UCSD-AML1 (cell line): ENCODE results near the gene C10orf95.
"Not testable (repeated sequence)": the region's sequence is repeated elsewhere in the genome, so short reads cannot be mapped to it uniquely, and the experiment has no call there.

Experiments
- DNase-seq: peaks from one replicate; lab custom pipeline; 2025; ENCODE audit not compliant: unreplicated experiment; lab: John Stamatoyannopoulos, UW

The C10orf95 gene, protein sequence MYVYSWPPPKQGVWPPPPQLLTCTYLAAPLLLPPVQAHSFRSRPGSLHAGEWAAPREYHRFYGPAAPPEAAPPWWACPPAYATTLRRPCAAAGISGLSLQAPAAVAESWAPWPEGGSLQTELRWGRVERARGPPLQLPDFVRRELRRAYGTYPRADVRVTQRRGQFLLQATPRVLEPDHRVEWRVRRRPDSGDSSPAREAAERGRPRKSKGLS

DNA sequence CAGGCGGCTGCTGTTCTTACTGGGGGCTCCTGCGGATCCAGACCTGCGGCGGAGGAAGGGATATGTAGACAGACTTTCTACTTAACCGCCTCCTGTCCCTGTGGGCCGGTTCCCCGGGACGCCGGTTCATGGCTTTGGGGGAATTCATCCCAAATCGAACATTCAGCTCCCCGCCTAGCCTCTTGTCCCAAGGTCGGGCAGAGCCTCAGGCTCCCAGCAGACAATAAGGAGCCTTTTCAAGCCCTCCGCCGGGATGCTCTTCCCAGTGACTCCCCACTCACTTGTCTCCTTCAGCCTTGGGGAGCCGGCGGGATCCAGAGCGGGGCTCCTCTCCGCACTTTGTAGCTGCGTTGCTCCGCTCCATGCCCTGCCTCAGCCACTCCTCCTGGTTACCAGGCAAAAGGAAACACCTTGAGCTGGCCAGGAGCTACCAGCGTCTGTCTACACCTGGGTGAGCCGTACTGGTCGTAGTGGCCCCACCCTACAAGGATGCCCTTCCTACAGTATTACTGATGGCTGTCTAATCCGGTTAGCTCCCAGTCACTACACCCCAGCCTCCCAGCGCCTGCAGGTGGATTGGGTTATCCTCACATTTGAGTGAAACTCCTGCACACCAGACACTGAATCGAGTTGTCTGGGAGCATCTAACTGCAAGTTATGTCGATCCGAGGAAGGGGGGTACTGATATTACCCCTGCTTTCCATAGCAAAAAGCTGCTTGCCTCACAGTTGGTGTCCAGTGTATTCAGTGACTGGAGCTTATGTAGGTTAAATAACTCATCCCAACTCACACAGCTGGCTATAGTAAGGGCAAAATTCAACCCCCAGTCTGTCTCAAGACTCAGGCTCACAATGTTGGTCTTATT is at the start of gene C10orf95:
C10orf95 (minus strand) TSS at position 439 of the 865 bp plus-strand sequence. CDS start 450 bp downstream, outside the sequence.
- no peak for DNase-seq

DNA sequence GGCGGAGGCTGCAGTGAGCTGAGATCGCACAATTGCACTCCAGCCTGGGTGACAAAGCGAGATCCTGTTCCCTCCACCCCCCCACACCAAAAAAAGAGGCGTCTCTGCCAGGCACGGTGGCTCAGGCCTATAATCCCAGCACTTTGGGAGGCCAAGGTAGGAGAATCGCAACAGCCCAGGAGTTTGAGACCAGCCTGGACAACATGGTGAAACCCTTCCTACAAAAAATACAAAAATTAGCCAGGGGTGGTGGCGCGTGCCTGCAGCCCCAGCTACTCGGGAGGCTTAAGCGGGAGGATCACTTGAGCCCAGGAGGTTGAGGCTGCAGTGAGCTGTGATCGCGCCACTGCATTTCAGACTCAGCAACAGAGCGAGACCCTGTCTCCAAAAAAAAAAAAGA is 49.3 kb upstream of the C10orf95 start:
- not testable (repeated sequence) for DNase-seq

DNA sequence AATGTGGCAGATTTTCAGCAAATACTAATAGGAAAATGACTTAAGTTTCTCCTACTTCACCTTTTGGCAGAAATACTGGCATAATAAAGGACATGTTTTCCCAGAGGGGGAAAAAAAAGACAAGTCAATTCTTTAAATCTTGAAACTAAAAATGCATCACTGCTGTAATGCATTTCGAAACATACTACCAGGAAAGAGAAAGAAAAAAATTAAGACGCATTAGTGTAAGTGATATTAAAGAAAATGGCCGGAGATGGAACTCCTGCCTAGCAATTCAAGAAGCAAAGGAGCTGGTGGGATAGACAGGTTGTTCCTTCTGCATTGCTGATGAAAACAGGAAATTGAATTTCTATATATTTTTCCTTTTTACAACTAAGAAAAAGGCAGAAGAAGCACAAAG is 48.0 kb upstream of the C10orf95 start:
- no peak for DNase-seq

DNA sequence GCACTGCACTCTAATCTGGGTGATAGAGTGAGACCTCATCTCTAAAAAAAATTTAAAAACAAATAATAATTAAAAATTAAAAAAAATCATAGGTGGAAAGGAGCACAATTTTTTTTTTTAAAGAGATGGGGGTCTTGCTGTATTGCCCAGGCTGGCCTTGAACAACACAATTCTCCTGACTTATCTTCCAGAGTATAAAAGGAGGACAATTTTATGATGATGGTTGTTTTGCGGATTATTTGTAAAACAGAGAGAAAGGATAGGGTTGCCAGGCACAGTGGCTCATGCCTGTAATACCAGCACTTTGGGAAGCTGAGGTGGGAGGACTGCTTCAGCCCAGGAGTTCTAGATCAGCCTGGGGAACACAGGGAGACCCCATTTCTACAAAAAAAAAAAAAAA is 46.2 kb upstream of the C10orf95 start:
- no peak for DNase-seq

DNA sequence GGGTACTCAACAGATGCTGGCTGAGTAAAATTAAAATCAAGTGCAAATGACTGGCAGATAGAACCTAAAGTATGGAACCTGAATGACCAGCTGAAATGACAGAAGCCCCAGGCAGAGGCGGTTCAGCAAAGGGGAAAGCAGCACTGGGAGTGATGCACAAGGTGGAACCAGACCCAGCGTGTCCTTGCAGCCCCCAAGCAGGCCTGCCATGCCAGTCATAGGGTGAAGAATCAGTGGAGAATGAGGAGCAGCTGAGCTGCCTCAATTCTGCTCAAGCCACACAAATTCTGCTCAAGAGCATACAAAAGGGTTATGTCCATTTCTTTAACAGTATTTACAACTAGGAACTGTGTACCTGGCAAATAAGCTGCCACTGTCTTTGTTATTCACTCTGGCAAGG is 42.4 kb upstream of the C10orf95 start:
- no peak for DNase-seq

DNA sequence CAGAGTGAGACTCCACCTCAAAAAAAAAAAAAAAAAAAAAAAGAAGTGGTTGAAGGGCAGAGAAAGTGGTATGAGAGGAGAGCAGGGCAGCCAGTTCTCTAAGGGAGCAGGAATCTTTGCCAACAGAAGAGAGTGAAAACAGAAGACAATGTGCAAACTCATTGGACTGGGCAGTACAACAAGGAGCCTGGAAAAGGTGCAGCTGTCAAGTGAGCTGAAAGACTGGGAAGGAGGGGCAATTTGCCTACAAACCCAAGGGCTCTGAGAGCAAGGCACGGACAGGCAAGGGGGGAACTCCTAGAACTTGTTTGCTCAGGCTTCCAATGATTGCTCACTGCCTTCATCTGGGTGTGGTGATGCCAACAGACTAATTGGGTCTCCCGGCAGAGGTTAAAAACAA is 41.6 kb upstream of the C10orf95 start:
- no peak for DNase-seq

DNA sequence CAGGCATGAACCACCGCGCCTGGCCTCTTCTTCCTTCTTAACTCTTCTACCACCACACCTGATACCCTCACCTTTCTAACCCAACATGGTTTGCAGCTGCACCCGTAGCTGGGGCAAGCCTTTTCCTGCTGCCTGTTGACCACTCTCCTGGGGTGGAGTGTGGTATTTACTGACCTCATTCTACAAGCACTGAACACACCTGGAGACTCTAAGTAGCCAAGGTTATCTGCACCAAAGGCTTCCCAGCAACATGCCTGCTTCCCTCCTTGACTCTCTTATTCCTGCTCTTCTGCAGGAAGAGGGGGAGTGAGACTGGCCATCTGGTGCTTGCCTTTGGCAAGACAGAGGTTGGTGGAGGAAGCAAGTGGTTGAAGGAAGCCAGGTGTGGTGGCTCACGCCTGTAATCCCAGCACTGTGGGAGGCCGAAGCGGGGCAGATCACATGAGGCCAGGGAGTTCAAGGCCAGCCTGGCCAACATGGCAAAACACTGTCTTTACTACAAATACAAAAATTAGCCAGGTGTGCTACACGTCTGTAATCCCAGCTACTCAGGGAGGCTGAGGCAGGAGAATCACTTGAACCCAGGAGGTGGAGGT is 41.1 kb upstream of the C10orf95 start:
- DNase-seq, result no peak

DNA sequence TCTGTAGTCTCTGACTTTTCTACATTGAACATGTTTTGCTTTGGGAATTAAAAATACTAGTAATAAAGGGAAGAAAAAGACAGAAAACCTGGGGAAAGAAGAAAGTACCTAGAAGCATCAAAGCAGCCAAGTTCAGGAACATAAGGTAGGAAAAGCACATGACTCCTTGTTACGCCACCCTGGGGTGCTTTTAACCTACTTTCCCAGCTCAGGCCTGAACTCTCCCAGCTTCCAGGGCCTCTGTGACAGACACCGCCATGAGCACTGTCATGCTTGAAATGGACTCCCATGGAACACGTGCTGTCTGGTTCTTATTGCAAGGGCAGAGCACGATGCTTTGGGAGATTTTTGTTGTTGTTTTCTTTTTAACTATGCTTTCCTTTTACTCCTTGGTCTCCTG is 39.8 kb upstream of the C10orf95 start:
- DNase-seq, result no peak

DNA sequence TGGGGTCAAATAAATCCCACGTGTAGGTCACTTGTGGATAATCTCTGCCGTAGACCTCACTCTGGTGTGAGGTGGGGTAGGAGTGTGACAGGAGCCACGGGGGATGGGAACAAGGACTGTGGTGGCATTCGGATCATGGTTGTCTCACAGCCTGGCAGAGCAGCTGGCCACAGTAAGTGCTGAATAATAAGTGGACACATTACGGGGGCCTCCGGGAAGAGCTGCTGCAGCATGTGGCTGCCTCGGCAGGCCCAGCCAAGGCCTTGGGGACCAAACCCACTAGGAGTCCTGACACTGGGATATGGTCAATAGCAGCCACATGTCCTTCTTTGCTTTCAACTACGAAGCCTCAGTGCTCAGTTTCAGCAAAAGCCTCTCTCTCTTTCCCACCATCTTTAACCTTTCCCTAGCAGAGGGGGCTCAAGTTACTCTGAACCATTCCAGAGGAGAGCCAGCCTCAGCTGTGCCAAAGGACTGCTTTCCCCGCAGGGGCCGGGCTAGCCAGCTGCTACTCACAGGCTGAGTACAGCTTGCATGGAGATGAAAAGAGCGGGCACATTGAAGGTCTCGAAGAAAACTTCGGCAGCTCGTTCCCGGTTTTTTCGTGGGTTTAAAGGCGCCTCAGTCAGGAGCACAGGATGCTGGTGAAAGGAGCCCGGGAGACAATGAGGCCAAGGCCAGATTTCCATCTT is 33.9 kb upstream of the C10orf95 start:
- DNase-seq, result no peak

DNA sequence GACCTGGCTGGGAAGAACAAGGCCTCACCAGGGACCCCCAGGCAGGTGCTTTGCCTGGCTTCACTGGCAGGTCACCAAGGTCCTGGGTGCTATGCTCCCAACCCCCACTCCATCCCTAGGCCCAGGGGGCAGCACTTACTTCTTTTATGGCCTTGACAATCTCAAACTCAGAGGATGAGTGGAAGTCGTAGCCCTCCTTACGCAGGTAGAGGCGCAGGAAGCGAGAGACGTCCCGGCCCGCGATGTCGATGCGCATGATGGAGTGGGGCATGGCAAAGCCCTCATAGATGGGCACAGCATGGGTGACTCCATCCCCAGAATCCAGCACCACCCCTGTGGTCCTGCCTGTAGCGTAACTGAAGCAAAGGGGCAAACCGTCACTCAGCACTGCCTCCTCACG is 32.7 kb upstream of the C10orf95 start:
- DNase-seq, result no peak

DNA sequence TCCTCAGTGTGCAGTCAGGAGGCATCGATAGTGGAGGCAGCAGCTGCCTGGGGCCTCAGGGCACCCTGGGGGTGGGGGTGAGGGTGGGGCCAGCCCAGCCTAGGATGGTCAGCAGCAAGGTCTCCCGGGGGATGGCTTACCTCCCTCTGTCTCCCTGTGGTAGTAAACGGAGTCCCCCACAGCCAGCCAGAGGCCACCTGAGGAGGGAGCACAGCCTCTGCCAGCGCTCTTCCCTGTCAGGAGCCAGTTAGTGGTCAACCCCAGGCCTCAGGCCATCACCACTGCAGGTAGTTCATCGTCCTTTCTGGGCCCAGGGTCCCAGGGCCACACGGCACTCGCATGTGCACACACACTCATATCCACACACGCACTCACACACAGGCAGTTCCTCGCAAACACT is 29.1 kb upstream of the C10orf95 start:
- DNase-seq, result no peak

DNA sequence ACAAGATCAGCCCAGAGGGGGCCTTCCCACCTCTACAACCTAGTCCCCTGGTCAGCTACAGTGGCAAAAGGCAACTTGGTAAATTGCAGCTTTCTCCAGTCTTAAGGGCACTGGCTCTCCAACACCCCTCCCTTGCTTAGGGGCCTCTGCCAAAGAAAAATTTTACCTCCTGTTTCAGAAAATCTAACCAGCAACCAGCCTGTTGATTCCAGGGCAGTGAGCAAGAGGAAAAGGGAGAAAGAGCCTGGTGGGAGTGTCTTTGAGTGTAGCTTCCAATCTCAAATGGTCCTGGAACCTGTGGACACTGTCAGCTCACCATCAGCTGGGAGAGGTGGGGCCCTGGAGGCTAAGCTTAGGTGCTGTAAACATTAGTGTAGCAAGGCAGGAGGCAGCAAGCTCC is 28.3 kb upstream of the C10orf95 start:
- no peak for DNase-seq

DNA sequence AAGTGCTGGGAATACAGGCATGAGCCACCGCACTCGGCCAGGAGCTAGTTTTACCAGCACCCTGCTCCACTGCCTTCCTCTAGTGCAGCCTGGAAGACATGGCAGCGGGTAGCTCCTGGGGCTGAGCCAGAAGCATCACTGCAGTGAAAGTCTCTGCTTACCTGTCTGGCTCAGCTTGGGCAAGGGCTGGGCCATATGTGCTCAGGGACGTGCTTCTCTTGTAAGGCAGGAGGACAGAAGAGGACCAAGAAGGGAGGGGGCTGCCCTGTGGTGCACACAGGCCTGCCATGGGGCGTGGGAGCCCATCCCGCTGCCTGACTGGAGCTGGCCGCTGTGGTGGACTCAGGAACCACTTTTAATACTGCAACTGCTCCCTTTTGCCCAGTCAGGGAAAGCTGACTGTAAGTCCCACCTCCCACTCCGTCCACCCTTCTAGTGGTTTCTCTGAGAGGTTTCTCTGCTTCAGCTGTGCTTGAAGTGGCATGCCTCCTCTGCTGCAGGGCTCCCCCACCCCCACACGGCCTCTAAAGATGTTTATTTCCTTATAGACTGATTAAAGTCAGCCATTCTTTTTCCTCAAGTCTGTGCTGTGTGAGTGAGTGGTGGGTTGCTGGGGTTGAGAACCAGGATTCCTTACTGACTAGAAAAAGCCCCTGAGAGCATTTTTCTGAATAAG is 25.3 kb upstream of the C10orf95 start:
- no peak for DNase-seq

DNA sequence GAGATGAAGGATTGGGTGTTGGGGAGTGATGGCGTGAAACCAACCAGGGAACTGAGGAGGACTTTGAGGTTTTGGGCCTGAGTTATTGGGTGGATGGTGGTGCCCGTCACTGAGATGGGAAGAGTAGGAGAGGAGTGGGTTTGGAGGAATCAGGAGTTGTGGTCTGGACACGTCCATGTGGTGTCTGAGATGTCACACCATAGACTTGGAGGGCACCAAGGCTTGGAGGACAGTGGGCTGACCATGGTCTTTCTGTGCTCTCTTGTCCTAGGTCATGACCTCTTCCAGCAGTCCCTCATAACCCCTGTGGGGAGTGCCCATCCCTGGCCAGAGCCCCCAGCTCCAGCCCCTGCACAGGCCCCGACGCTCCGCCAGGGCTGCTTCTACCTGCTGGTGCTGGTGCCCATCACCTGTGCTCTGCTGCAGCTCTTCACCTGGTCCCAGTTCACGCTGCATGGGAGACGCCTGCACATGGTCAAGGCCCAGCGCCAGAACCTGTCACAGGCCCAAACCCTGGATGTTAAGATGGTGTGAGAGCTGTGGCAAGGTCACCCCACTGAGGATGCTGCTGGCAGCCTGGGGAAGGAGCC is 24.2 kb upstream of the C10orf95 start:
- DNase-seq, result no peak

DNA sequence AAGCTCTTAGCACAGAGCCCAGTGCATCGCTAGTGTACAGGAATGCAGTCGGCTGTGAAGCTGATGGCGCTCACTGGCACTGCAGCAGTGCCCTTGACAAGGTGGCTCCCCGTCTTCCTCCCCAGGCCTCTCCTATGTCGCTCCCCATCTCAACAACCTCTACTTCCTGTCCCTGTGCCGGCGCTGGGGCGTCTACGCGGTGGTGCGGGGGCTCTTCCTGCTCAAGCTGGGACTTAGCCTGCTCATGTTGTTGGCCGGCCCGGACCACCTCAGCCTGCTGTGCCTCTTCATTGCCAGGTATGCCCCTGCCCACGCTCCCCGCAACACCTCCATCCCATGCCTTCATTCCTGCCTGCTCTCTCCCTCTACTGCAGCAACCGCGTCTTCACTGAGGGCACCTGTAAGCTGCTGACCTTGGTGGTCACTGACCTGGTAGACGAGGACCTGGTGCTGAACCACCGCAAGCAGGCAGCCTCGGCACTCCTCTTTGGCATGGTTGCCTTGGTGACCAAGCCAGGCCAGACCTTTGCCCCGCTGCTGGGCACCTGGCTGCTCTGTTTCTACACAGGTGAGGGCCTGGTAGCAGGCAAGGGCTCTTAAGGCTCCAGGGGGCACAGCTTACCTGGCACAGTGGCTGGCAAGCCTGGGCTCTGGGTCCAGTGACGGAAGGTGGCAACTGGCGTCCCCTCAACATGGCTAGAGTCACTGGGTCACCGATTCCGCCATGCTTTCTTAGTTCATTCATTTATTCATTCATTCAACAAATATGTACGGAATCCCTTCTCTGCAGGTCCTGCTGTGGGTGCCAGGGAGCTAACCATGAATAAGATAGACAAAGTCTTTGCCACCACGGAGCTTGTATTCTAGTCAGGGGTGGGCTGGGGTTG is 22.3 kb upstream of the C10orf95 start:
- DNase-seq, result no peak

DNA sequence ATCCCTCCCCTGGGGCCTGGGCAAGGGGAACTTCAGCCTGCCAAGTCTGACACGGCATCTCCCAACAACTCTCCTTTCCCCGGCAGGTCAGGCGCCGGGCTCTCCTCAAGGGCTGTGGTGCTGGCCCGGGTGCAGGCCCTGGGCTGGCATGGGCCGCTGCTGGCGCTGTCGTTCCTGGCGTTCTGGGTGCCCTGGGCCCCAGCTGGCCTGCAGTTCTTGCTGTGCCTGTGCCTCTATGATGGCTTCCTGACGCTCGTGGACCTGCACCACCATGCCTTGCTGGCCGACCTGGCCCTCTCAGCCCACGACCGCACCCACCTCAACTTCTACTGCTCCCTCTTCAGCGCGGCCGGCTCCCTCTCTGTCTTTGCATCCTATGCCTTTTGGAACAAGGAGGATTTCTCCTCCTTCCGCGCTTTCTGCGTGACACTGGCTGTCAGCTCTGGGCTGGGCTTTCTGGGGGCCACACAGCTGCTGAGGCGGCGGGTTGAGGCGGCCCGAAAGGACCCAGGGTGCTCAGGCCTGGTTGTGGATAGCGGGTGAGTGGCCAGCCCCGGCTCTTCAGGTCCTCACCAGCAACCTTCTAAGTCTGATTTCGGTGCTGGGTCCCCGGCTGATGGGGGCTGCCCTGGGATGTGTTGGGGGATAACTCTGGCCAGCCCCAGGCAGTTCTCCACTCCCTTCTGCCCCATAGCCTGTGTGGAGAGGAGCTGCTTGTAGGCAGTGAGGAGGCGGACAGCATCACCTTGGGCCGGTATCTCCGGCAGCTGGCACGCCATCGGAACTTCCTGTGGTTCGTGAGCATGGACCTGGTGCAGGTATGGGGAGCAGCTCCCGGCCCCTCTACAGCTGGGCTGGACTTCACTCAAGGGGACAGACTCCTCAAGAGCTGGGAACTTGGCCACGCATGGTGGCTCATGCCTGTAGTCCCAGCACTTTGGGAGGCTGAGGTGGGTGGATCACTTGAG is 19.5 kb upstream of the C10orf95 start:
- DNase-seq, result no peak

DNA sequence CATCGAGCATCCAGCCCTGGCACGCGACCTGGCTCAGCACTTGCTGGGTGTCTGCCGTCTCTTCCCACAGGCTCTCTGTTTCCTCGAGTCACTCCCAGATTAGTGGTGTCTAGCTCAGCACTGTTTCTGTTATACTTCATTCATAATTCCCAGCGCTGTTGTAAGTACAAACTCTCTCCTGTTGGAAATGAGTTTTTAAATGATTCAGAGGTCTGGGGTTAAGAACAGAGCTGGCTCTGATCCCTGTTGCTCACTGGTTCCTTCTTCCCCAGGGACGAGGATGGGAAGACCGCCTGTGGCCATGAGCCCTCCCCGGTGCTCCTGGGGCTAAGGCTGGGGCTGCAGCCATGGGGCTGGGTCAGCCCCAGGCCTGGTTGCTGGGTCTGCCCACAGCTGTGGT is 17.3 kb upstream of the C10orf95 start:
- DNase-seq, result no peak

DNA sequence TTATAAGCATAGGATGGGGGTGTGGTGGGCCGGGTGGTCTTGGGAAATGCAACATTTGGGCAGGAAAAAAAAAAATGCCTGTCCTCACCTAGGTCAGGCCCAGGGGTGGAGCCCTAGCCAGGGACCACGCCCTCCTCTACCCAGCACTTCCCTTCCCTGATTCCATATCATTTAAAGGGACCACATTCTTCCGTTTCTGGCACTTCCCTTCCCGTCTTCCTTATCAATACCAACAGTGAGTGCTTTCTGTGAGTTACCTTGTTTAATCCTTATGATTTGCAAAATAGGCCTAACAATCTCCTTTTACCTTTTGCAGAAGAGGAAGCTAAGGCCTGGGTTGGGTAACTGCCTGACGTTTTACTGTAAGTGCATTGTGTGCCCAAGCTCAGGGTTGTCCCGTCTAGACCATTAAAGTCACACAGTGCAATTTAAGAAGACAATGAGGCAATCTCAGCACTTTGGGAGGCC is 16.7 kb upstream of the C10orf95 start:
- peak; percentile 44 for DNase-seq
